NCI-H2227 (cell line): ENCODE data around the gene ZNF821.
"Not testable (repeated sequence)": the region's sequence is repeated elsewhere in the genome, so short reads cannot be mapped to it uniquely, and the experiment has no call there.

Experiments used
- DNase-seq: peaks from one replicate; lab custom pipeline; 2025; ENCODE audit not compliant: unreplicated experiment; lab: John Stamatoyannopoulos, UW

The ZNF821 gene

DNA sequence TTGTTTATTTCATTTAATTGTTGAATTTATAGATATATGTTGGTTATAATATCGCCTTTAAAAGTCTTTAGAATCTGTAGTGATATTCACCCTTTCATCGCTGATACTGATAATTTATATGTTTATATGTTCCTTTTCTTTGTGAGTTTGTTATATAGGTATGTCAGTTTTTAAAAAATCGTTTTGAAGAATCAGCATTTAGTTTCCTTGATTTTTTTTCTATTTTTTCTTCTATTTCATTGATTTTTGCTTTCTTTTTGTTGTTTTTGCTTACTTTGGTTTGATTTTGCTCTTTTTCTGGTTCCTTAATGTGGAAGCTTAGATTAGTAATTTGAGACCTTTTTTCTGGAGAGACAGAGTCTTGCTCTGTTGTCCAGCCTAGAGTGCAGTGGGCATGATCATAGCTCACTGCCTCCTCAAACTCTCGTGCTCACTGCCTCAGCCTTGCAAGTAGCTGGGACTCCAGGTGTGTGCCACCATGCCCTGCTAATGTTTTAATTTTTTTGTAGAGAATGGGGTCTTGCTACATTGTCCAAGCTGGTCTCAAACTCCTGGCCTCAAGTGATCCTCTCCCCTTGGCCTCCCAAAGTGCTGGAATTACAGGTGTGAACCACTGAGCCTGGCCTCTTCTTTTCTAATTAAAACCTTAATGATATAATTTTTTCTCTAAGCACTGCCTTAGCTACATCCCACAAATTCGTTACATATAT is 18.8 kb upstream of the ZNF821 start:
- DNase-seq, result no peak

DNA sequence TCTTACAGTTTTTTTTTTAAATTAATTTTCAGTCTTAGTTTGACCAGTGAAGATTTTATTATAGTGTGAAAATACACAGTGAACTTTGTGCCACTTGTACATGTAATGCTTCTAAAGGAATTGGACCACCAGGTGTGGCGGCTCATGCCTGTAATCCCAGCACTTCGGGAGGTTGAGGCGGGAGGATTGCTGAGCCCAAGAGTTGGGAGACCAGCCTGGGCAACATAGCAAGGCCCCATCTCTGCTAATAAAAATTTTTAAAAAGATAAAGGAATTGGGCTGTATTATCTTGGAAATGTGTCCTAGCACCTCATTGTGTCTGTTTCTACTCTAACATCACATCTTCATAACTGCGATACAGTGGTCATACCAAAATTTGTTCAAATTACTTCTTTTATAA is 15.2 kb upstream of the ZNF821 start:
- no peak for DNase-seq

DNA sequence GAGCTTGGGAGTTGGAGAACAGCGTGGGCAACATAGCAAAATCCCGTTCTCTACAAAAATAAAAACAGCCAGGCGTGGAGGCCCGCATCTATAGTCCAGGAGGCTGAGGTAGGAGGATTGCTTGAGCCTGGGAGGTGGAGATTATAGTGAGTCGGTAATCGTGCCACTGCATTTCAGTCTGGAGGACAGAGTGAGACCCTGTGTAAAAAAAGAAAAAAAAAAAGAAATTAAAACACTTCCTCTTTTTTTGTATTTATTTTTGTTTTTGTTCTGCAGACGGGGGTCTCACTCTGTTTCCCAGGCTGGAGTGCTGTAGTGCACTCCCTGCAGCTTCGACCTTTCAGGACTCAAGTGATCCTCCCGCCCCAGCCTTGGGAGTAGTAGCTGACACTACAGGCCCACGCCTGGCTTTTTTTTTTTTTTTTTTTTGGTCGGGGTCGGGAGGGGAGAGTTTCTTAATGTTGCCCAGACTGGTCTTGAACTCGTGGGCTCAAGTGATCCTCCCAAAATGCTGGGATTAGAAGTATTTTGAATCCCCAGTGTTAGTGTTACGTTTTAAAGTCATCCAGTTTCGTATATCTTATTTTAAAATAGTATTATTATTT is 12.9 kb upstream of the ZNF821 start:
- no peak for DNase-seq

DNA sequence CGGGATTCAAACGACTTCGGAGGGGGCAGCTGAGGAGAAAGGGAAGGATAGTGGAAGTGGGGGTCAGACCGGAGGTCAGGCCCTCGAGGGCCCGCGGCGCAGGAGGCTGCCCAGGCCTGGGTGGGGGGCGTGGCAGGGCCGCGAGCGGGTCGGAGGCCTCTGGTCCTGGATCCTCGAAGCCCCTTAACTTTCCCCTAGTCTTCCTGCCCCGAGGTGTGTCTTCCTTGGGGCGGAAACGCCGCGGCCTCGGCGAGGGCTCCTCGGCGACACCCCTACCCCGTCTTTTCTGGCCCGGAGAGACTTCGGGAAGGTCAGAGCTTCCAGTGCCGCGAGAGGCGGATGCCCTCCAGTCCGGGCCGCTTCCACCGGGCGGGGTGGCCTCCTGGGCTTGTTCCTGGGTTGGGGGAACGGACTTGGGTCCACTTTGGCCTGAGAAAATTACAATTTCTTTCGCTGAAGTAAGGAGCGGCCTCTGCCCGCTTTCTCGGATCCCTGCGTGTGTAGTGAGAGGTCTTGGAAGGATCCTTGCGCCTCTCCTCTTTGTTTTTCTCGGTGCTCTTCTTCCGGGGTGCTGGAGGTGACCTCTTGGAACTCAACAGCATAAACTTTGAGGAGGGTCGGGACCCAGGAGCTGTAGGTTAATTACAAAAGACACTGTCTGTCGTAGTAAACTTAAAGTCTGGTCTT is 11.8 kb upstream of the ZNF821 start:
- peak; percentile 31 for DNase-seq

DNA sequence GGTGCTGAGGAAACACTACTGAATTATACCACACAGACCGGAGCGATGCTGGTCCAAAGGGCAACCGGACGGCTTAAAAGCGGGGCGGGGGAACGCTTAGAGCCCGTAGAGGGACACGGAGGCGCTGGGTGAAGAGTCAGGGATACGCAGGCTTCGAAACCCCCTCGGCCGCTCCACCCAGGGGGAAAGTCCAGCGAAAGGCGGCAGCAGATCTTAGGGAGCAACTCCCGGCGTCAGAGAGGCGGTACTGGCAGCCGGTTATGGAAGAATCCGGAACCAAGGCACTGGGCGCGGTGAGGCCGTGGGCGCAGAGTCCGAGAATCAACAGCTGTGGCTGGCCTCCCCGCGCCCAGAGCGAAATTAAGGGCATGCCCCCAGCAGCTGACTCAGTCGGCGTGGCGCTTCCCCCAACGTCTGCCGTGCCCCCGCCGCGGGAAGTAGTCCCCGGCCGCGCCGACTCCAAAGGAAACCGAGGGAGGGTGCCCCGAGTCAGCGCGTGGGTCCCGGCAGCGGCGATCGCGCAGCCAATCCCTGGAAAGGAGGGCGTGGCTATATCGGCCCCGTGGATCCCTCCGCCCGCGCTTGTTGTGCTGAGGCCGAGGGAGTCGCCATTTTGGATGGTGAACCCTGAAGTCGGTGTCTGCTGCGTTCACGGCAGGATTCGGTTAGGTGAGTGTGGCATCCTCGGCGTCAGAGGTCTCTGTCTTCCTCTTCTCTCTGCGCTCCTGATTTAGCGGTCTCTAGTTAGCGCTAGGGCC is 11.1 kb upstream of the ZNF821 start, which contains the start of gene IST1:
Gene IST1, plus strand, starts transcription at position 611 of the 758 bp plus-strand sequence. CDS start 20,110 bp downstream, outside the sequence.
- DNase-seq, result peak; percentile 97

DNA sequence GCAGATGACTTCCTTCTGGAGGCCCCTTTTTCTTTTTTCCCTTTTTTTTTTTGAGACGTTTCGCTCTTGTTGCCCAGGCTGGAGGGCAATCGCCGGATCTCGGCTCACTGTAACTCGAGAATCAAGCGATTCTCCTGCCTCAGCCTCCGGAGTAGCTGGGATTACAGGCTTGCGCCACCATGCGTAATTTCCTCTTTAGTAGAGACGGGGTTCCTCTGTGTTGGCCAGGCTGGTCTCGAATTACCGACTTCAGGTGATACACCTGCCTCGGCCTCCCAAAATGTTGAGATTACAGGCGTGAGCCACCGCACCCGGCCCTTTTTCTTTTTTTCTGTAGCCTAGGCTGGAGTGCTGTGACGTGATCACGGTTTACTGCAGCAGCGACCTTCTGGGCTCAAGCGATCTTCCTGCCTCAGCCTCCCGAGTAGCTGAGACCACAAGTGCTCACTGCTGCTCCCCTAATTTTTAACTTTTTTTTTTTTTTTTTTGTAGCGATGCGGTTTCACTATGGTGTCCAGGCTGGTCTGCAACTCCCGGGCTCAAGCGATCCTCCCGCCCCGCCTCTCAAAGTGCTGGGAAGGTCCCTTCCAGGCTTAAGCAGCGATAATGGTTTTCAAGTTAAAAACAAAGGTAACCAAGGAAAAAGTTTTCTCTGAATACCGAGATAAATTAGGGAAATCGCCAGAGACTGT is 10.4 kb upstream of the ZNF821 start:
- peak; percentile 45 for DNase-seq

DNA sequence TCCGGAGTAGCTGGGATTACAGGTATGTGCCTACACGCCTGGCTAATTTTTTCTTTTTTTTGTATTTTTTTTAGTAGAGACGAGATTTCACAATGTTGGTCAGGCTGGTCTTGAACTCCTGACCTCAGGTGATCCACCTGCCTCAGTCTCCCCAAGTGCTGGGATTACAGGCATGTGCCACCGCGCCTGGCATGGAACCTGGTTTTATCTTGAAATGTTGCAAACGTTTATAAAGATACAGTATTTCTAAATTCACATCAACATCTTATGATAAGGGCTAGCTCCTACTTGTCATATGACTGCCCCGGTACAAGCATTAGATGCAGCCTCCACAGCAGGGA is 9.9 kb upstream of the ZNF821 start:
- no peak for DNase-seq

DNA sequence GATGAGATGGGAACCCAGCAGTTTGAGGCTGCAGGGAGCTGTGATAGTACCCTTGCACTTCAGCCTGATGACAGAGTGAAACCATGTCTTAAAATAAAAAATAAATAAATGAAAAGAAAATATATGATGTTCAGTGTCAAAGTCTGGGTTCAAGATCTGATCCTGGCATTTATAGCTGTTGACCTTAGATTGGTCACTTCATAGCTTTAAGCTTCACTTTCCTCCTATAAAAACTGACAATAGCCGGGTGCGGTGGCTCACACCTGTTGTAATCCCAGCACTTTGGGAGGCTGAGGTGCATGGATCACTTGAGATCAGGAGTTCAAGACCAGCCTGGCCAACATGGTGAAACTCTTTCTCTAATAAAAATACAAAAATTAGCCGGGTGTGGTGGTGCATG is 5.2 kb upstream of the ZNF821 start:
- no peak for DNase-seq

DNA sequence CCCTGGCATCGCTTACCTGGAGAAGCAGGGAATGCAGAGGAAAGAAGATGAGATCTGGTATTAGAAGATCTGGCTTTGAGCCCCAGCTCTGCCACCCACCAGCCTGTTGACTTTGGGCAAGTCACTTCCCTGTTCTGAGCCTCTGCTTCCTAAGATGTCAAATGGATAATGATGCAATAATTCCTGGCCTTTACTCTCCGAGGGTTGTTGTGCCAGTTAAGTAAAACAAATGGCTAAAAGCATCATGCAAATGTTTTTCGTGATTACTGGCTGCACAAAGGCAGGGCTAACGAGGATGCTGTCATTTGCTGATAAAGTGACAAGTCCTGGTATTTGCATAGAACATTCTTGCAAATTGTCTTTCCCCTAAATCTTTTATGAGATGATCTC is 1.3 kb upstream of the ZNF821 start:
- no peak for DNase-seq

DNA sequence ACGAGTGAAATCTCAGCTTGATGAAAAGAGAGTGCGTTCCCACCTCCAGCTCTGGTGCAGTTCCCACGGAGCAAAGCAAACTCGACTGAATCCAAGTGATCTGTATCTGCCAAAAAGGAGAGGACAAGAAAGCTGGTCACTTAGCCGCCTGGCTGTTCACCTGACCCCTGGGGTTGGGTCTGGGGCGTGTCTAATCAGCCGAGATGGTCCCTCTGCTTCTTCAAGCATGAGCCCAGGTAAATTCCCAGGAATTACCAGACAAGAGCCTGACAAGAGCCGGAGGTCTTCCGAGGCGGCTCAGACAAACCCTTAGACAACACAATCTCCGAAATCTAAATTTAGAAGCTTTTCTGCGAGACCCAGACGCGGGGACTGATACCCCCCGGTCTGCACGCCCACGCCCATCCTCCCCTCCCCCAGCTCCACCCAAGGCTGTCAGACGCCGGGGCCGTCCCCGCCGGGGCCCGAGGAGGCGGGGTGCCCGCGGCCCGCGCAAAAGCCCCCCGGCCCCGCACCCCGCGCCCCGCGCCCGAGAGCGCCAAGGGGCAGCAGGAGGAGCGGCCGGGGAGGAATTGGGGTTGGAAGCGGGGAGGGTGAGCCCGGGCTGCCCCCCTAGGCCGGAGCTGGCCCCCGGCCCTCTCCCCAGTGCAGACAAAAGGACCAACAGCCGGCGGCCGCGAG is 674 bp downstream of the ZNF821 start:
- peak; percentile 49 for DNase-seq

DNA sequence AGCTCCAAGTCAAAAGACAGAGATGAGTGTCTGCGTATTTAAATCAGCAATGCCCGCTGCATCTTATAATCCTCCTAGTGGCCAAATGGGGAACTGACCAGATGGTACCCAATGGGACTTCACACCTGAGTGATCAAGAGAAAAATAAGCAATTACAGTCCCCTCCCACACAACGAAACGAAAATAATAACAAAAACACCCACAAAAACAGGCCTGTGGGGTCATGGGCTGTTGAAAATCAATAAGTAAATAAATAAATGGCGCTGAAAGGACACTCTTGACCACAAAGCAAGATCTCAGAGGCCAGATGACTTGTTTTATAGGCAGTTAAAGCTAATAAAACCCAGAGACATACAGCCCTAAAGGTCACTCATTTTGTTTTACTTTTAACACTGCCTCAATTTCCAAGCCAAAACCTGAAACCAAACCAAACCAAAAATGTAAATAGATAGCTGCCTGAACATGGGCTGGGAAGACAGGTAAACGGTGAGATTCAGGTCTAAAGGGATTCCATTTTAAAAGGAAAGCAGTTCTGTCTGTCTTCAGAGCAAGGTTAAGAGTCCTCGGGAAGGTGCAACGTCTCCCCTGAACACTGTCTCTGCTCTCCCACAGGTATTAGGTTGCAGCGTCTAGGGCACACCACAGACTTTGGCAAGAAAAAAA is 1.3 kb downstream of the ZNF821 start:
- peak; percentile 78 for DNase-seq

DNA sequence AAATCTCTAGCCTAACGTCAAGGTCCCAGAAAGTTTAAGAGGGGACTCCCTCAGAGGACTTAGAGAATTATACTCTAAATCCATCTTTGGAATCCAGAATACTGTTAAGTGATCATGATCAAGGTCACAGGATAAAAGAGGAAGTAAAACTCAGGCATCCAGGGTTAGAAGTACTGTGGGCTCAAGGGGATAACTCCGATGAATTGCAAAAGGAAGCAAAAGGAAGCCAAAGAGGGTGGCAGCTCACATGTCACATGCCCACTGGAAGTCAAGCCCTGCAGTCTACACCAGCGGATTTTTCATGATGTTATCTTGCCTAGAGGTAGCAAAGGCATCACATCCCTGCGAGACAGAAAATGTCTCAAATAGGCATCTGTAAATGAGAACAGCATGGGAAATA is 3.8 kb downstream of the ZNF821 start:
- DNase-seq, result no peak

DNA sequence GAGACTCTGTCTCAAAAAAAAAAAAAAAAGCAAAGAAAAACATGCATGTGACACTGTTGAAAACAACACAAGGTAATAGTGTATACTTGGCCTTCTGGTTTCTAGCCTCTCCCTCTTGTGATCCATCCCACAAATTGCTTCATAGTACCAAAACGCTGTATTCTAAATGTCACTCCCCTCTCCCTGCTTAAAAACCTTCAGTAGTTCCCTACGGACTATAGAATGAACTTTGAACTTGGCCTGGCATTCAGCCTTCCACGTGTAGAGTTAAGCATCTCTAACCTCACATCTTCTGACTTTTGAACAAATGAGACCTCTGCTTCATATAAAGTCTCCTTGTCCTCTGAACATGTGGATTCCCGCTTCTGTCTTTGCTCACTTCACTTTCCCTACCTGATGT is 5.1 kb downstream of the ZNF821 start:
- DNase-seq, result no peak

DNA sequence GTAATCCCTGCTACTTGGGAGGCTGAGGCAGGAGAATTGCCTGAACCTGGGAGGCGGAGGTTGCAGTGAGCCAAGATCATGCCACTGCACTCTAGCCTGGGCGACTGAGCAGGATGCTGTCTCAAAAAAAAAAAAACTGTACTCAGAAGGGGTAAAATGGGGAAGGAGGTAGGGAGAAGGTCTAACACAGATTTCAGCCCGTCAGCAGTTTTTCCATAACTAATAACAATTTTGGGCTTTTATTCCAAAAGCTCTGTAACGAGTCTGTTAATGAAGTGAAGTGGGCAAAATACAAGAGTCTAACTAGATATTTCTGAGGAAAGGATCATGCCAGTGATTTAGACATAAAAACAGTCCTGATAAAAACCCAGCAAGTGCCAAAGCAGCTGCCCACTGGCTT is 10.8 kb downstream of the ZNF821 start:
- DNase-seq, result no peak

DNA sequence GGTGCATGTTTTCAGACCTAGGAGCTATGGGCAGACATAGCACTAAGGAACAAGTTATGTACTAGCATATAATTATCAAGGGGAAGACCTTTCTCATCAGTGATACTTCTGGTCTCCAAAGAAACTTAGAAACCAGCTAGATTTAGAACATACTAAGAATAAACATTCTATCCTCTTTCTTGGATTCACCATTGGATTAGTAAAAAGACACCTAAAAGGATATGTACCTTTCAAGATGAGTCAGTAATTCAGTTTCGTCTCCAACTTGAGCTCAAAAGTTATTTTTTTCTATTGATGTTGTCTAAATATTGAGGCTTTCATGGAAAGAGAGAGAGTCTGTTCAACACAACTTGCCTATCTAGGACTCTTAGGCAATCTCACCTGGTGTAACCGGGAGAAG is 13.2 kb downstream of the ZNF821 start:
- no peak for DNase-seq

DNA sequence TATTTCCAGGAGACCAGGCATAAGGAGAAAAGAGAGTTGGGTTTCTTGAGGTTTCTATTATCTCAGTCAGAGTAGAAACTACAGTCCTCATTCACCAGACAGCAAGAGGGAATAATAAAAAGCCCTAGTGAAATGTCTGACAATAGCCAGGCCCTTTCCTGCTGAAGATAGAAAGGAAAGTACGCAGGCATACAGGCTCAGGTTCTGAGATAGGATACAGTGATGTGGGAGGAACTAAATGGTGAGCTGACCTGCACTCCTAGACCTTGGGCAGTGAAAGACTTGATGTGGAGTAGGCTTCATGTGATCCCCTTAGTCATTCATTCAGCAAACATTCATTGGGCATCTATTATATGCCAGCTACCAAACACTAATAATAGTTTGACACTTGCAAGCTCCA is 14.9 kb downstream of the ZNF821 start:
- no peak for DNase-seq

DNA sequence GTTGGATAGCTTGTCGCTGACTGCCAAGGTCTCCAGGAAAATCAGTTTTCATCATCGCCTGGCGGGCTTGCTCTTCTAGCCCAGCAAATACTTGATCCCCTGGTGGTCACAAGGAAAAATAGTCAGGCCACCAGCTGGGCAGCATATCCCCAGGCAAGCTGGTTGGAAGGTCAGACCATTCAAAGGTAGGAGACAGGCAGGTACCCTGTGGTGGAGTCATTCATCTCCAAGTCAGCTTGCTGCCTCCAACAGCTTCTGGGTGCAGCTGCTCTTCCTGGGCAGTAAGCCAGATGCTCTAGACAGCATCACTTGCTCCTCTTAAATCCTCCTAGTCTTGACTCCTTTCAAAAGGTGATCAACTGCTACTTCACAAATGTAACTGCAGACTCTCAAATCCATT is 16.0 kb downstream of the ZNF821 start:
- DNase-seq, result no peak

DNA sequence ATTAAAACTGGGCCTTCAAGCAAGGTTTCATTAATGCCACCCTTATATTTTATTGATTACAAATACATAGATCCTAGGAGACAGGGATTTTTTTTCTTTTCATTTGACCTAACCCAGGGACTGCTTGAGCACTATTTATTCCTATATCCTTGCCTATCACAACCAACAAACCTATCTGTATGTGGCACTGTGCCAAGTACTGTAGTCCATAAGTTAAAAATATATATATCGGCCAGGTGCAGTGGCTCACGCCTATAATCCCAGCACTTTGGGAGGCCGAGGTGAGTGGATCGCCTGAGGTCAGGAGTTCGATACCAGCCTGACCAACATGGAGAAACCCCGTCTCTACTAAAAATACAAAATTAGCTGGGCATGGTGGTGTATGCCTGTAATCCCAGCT is 16.8 kb downstream of the ZNF821 start:
- DNase-seq, result not testable (repeated sequence)

DNA sequence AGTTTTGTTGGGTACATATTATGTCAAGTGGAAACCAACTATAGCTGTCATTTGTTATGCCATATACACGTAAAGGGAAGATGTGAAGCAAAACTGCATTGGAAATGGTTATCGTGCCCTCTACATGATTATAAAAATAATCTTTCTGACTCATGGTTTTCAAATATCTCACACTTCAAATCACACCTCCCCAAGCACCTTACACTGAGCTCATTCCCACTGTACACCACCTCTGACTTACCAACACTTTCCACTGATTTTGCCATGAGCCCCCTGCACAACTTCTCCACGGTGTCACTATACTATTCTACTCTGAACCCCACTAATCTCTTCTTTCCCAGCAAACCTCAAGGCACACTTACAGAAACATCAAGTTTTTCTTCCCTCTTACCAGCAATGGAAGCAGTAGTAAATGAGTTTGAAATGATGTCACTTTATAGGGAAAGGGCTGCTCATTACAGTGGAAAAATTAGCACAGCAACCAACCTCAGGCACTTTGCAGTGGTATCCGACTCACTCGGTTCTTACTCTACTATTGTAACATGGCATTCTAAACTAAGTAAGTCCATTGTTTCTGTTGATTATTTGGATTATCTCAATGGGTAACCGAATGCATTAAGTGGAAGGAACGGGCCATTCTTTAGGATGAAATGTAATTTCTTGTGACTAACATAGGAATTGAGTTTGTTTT is 18.7 kb downstream of the ZNF821 start:
- no peak for DNase-seq
